OCI-LY7 (cell line): ENCODE results near the gene IKBKE.

ENCODE experiments used
- CTCF ChIP-seq: fragments of 200-600 bp; sonication (generic); conservative IDR thresholded peaks from 2 replicates; pipeline ENCODE4 v1.5.1; 2014; ENCODE audit warnings: mild to moderate bottlenecking, antibody characterized with exemption, low read length, moderate library complexity, mixed read lengths
- EZH2phosphoT487 ChIP-seq: fragments of 200-600 bp; sonication (generic); IDR thresholded peaks from 2 replicates; pipeline ENCODE4 v1.6.1; 2018; ENCODE audit warnings: low read depth, borderline replicate concordance, mild to moderate bottlenecking, mixed run types, antibody characterized with exemption, low read length, moderate library complexity, mixed read lengths

DNA sequence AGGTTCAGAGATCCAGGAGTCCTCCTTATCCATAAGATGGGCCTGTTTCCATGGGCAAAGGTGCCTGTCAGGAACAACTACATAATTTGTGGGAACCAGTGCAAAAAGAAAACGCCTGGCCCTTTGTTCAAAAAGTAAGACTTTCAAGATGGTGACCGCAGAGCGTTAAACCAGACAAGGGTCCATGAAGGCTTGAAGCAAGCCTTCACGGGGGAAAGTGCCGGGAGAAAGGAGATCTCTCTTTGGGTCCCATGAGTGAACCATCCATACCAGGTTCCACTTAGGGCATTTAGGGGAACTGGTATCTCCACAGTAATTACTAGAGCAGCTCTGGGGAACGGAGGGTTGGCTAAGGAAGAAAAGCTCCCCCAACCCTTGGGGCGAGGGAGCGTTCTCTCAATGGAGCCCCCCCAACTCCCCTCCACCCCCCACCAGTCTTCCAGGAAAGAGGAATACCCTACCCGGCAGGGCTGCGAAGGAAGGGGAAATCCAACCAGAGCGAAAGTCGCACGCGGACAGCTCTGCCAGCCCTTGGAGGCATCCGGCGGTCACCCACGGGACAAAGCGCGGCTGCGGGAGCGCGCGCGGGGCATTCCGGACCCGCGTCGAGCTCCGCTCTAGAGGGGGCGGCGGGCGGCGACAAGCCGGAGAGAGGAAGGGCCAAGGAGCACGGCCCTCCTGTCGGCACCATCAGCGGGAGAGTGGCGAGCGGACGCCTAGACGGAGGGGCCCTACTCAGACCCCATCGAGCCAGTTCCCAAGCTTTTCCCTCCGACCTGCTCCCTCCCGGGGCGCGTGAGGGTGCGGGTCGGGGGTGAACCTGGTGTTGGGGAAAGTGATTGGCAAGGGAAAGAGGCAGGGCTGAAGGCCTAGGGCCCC lies 36.4 kb downstream of the IKBKE start:
- TF ChIP-seq CTCF, result no peak
- no peak for TF ChIP-seq EZH2phosphoT487
